HG03097 (cell line): ENCODE data around the gene RCBTB1.
"Not testable (repeated sequence)": the region's sequence is repeated elsewhere in the genome, so short reads cannot be mapped to it uniquely, and the experiment has no call there.

Experiments
- ATAC-seq: cut with Tn5 transposase; IDR thresholded peaks from one replicate; pipeline ENCODE4 v1.9.1; 2021; ENCODE audit not compliant: unreplicated experiment, low FRiP score

Gene RCBTB1

GRCh38 chr13:49524740-49525501 is 60.4 kb downstream of the RCBTB1 start:
- no peak for ATAC-seq

- no peak for ATAC-seq
These were observed 64.1 kb downstream of the RCBTB1 start for GRCh38 chr13:49521224-49521623.

- no peak for ATAC-seq
These were observed 67.9 kb downstream of the RCBTB1 start for GRCh38 chr13:49517461-49517860.

GRCh38 chr13:49516467-49516866 is 68.9 kb downstream of the RCBTB1 start:
- ATAC-seq = no peak

GRCh38 chr13:49512578-49512977 is 72.8 kb downstream of the RCBTB1 start:
- ATAC-seq = no peak

GRCh38 chr13:49503951-49504350 is 81.4 kb downstream of the RCBTB1 start:
- no peak for ATAC-seq

GRCh38 chr13:49502954-49503353 is 82.4 kb downstream of the RCBTB1 start:
- no peak for ATAC-seq

- no peak for ATAC-seq
These were observed 85.3 kb downstream of the RCBTB1 start for GRCh38 chr13:49499889-49500660.

- no peak for ATAC-seq
These were observed 87.2 kb downstream of the RCBTB1 start for GRCh38 chr13:49498206-49498605.

- no peak for ATAC-seq
These were observed 88.1 kb downstream of the RCBTB1 start for GRCh38 chr13:49497272-49497671.

- ATAC-seq = not testable (repeated sequence)
These were observed 88.5 kb downstream of the RCBTB1 start for GRCh38 chr13:49496837-49497236.

GRCh38 chr13:49495783-49496762 is 89.3 kb downstream of the RCBTB1 start, which contains the start of gene PHF11:
Gene PHF11 (plus strand): TSS chr13:49495953. CDS start chr13:49496002, 49 bp downstream.
- ATAC-seq = peak; percentile 78

GRCh38 chr13:49494645-49495044 is 90.7 kb downstream of the RCBTB1 start:
- no peak for ATAC-seq

- ATAC-seq = no peak
These were observed 96.8 kb downstream of the RCBTB1 start for GRCh38 chr13:49488563-49488962.
